Embryonic facial prominence (tissue), 1 donor: ENCODE measurements around the gene NGDN.
"Not testable (repeated sequence)": the region's sequence is repeated elsewhere in the genome, so short reads cannot be mapped to it uniquely, and the experiment has no call there.

Source experiments
- DNase-seq: peaks from one replicate; pipeline ENCODE4 v3.0.0-alpha.2; 2016; ENCODE audit errors: extremely low spot score

Gene NGDN

DNA sequence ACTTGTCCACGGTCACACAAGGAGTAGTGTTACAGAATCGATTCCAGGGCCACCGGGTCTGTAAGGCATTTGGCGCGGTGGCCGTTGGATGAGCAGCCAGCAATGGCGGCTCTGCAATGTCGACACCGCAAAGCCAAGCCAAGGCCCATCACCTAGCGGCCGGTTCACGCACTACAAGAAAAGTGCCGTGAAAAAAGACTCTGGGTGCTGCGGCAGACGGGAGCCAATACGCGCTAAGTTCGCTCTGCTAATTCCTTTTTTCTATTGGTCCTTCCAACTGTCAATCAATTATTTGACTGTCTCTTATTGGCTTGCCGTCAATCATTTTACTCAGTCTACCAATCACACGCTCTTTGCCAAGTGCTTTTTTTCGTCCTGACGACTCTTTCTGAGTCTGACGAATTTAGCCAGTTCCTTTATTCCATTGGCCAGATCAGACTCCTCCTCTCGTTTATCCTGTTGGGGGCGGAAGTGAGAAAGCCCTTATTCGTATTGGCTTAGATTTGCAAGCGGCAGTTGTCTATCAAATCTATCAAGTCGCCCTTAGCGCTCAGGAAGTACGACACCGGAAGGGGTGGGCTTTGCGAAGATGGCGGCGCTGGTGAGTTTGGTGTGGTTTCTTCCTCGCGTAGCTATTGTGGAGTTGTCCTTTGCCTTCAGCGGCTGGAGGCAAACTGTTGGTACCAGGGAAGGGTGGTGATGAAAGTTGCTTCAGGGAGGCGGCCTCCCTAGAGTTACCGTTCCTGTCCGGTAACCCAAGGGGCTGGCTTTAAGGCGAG lies at the start of gene NGDN:
NGDN (plus strand) TSS at position 577 of the 779 bp plus-strand sequence; CDS start at position 590, 13 bp downstream.
- DNase-seq = peak; percentile 100

DNA sequence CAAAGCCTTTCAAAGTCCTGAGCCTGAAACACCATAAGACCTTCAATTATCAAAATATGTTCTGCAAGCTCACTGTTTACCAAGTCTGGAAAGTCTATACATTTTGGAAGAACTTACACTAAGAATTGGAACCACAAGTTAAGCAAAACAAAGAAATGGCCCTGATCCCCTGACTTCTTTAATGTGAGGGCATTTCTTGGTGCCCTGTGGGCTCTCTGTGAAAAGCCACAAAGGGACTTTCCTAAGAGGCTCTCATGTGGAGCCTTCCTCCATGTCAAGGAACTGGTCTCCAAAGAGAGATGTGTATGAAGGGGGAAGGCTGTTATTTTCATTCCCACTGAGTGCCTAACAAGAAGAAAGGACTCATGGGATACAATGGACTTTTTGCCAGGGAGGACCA lies 47.9 kb upstream of the NGDN start:
- DNase-seq = no peak

- no peak for DNase-seq
Observed at GRCh38 chr14:23423657-23424056, 45.8 kb upstream of the NGDN start.

DNA sequence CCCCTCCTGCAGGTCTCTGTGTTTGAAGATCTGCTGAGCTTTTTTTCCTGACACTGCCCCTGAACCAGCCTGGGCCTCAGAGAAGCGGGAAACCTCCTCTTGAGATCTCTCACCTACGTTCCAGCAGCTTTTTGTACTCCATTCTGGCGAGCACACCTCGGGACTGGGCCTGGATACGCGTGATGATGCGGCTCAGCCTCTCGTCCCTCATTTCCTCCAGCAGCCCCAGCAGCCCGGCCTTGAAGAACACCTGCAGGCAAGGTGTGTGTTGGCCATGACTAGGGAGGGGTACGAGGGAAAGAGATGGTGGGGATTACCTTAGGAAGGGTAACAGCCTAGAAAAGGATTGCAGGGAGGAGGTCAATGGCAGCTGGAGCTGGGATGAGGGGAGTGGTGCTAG lies 44.3 kb upstream of the NGDN start:
- DNase-seq = no peak

GRCh38 chr14:23425798-23426197 lies 43.7 kb upstream of the NGDN start:
- not testable (repeated sequence) for DNase-seq

DNA sequence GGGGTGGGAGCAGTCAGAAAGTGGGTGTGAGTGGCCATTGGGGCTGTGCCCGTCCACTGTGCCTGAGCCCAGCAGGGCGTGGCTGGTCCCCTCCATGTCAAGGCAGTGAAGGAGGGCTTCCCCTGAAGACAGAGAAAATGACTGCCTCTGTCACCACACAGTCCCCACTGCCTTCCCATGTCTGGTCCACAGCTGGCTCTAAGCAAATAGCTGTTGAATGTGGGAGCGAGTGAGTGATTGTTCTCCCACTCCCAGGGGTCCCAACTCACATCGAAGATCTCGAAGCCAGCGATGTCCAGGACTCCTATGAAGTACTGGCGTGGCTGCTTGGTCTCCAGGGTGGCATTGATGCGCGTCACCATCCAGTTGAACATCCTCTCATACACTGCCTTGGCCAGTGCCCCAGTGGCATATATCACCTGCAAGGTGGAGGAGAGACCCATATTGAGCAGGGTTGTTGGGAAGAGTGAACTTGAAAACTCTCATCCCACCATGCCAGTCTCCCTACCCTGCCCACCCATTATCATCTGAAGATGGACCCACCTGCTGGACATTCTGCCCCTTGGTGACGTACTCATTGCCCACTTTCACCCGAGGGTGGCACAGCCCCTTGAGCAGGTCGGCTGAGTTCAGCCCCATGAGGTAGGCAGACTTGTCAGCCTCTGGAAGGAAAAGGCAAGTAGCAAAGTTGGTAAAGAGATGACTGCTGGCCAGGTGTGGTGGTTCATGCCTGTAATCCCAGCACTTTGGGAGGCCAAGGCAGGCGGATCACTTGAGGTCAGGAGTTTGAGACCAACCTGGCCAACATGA lies 40.6 kb upstream of the NGDN start:
- no peak for DNase-seq

DNA sequence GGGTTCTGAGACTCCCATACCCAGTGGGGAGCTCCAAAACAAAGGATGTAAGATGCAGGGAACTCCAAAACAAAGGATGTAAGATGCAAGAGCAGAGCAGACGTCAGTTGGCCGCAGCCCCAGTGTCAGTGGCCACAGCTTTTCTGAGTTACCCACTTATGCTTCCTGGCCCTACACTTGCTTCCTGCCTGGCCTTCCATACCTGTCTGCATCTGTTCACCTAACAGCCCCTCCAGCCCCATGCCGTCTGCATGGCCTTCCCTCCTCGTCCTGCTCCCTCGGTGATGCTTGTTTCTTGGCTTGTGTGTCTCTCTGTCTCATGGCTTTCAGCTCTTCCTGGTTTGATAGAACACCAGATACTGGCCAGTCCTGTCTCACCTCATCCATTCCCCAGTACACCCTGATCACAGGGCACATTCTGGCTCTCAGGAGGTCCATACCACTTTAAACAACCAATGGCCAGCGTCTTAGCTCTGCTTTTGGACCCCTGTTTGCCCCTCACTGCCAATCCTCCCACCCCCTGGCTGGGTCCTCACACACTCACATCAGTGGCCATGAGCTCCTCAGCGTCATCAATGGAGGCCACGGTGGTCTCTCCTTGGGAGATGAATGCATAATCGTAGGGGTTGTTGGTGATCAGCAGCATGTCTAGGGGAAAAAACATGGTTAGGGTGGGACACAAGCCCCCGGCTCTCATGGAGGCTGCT lies 39.3 kb upstream of the NGDN start:
- DNase-seq = no peak

DNA sequence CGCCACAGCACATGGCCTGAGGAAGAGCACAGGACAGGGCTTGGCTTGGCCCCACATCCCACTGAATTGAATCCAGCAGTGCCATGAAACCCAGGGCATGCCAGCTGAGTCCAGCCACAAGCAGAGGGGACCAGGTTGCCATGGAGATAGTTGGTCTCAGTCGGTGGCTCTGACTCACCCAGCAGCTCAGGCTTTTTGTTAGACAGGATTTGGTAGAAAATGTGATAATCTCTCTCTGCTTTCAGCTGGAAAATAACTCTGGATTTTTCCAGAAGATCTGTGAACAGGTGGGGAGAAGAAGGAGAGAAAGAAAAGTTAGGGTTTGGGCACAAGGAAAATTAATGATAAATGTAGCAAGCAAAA lies 38.8 kb upstream of the NGDN start:
- DNase-seq = no peak

DNA sequence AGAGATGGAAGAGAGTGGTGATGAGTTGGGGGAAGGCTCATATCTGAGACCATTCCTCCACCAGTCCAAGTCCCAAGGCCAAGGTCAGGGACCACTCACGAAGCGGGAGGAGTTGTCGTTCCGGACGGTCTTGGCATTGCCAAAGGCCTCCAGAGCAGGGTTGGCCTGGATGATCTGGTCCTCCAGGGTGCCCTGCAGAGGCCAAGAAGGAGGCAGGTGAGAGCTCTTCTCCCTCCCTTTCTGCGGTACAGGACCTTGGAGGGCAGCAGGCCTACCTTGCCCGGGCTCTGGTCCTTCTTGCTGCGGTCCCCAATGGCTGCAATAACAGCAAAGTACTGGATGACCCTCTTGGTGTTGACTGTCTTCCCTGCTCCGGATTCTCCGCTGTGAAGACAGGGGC lies 38.0 kb upstream of the NGDN start:
- DNase-seq = no peak

DNA sequence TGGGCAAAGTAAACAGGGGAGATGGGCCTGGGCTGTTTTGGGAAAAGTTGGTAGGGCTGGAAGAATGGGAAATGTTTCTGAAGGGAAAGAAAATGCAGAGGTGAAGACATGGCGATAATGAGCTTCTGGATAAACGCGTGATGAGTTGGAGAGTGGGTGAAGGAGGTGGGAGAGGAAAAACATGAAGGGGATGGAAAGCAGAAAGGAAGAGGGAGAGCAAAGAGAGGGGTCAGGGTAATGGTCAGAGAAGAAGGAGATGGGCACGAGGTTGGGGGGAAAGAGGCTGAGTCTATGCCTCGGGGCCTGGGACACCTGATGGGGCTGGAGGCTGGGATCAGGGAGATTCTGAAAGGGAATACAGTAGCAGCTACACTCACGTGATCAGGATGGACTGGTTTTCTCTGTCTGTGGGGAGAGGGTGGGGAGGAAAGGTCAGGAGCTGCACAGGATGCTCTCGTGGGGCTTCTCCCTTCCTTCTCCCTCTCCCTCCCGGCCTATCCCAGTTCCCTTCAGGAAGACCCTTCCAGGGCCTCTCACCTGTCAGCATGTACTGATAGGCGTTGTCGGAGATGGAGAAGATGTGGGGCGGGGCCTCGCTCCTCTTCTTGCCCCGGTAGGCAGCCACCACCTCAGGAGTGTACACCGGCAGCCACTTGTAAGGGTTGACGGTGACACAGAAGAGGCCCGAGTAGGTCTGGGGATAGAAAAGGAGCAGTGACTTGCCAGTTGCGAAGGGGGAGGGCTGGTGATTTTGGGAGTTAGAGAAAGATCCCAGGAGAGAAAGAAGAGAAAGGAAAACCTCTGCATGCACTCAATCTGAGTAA lies 37.2 kb upstream of the NGDN start:
- no peak for DNase-seq

GRCh38 chr14:23432946-23433345 lies 36.6 kb upstream of the NGDN start:
- no peak for DNase-seq

DNA sequence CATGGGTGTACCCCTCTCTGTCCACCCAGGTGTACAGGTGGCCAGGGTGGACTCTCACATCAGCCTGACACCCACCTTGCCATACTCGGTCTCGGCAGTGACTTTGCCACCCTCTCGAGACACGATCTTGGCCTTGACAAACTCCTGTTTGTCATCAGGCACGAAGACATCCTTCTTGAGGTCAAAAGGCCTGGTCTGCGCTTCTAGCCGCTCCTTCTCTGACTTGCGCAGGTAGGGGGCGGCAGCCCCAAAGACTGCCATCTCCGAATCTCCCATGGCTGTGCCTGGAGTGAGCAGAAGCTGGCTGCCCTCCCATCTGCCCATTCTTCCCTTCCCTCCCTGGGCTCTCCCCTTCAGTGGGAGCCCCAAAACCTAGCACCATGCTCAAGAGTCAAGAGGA lies 36.0 kb upstream of the NGDN start:
- DNase-seq = no peak

DNA sequence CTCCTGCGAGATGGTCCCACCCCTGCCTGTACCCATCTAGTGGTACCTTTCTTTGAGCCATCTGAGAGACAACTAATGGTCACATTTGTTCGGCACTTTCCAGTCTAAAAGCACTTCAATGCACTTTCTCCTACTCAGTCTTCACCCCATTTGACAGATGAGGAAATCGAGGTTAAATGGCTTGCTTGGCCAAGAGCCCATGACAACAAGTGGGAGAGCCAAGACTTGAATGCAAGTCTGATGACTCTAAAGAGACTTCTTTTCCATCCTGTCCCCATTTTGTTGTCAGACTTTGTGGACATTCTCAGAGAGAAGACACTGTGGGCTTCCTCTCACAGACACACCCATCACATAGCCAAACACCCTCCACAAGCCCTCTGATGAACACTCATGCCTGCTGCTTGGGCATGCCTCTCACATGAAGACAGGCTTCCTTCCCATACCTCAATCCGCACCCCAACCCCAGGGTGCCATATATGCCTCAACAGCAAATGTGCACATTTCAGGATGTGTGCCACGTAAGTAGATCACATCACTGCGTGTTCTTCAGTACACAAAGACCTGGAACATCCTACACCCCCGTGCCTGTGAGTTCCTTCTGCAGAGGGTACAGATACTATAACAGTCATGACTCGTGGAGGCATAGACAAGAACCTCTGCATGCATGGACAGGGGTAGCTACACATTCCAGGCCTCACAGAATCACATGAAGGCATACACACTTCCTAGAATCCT lies 34.8 kb upstream of the NGDN start:
- DNase-seq = no peak

DNA sequence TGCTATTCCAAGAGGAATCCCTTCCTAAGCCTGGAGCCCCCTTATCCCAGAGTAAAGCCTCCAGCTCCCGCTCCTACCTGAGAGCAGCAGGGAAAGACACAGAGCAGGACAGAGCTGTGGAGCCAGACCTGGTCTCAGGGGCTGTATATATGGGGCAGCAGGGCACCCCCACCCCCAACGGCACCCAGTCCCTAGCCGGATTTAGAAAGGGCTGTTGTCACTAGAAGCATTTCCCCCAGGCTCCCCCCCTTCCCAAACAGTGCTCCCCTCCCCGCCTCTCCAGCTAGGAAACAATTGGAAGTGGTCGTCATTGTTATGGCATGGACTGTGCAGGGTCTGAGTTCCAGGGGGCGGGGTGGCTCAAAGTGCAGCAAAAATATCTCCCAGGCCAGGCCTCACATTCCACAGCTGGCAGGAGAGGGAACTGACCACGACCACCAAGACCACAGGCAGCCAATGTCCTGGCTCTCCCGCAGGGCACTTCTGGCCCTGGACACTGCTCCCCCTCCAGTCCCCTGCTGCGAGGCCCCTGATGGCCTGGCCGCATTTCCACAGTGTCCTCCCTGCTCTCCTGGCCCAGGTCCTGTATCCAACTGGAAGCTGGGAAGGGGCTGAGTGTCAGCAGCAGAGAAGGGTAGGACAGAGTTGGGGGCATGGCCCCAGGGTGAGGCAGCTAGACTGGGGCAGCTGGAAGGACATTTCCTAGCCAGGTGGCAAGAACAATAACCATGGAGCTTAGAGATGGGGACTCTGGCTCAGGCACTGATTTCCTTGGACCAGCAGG lies 33.8 kb upstream of the NGDN start, which contains the start of gene MYH7:
MYH7 (minus strand) TSS at position 118 of the 784 bp plus-strand sequence. CDS start 1,928 bp downstream, outside the sequence.
- DNase-seq = no peak

DNA sequence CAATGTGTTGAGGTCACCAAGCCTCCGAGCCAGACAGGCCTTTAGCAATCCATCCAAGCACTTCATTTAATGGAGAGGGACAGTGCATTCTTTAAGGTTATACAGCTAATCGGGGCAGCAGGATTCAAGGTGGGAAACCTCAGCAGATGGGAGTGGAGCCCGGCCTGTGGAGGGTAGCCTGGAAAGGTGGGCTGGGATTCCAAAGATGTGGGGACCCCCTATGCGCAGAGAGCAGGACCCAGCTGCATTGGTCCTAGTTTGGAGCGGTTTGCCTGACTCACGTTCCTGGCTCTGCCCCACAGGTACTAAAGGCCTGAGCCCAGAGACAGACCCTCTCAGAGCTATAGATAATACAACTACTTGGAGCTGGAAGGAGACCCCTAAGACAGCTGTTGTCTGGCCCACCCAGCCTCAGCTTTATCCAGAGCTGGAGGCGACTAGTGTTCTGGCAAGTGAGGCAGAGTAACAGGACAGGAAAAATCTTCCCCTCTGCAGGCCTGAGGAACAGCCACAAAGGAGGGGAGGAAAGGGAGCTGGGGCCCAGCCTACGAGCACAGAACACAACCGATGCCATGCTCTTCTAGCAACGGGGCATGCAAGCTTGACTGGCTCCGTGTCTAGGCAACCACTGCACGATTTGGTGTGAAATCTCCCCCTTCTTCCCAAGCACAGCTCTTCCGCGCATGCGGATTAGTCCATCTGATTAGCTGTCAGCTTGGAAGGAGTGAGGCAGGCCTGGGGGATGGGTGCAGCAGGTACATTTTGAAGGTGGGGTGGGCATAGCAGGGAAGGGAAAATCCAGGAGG lies 33.0 kb upstream of the NGDN start:
- no peak for DNase-seq

DNA sequence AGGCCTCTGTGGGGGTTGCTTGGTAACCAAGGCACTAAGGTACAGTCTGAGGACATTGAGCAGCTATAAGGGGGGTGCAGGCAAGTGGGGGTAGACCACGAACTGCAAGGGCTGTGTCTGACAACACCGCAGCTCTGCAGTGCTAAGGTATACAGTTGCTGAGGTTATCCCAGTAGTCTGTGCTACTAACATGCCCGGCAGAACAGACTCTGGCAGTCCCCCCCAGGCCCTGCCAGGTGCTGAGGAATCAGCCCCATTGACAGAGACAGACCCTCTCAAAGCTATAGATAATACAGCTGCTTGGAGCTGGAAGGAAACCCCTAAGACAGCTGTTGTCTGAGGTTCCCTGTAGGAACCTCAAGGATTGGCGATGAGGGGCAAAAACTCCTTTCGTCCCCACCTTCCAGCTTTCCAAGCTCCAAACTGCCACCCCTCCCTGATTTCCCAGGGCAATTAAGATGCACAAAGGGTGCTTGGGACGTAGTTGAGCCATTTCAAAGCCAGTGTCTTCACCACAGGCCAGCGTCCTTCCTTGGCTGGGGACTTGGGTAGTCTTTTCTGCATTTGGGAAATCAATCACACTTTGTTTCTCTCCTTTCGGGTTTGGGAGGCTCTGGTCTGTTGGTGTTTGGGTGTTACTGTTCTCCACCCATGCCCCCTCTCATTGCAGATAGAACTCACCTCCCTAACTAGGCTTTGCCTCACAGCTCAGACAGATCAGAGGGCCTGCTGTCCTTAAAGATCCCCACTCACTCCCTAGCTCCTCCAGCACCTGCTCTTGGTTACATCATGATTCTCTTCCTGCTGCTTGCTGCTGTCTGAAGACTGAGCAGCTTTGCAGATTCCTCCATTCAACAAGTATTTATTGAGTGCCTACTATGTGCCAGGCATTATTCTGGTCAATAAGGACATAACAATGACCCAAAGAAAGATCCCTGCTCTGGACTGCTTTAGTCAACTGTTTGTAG lies 32.1 kb upstream of the NGDN start:
- DNase-seq = no peak

- peak; percentile 56 for DNase-seq
Observed at GRCh38 chr14:23438101-23438971, 31.2 kb upstream of the NGDN start.
